GM18505 (cell line): ENCODE results near the gene SMYD1.

Experiments
- ATAC-seq: cut with Tn5 transposase; IDR thresholded peaks from one replicate; pipeline ENCODE4 v1.9.1; 2021; ENCODE audit not compliant: unreplicated experiment
- POLR2A ChIP-seq: IDR thresholded peaks from 4 replicates; pipeline ENCODE4 v1.6.1; 2011; ENCODE audit warnings: borderline replicate concordance; ENCODE audit not compliant: insufficient read depth, insufficient read length; ENCODE audit errors: extremely low read depth

Gene SMYD1

GRCh38 chr2:88099798-88100488 is 32.3 kb downstream of the SMYD1 start:
- no peak for ATAC-seq
- TF ChIP-seq POLR2A, result no peak

- no peak for ATAC-seq
- no peak for TF ChIP-seq POLR2A
Measured at GRCh38 chr2:88100489-88100858, 32.8 kb downstream of the SMYD1 start.

- TF ChIP-seq POLR2A, result no peak
- no peak for ATAC-seq
Measured at GRCh38 chr2:88108796-88109195, 41.2 kb downstream of the SMYD1 start.

GRCh38 chr2:88110830-88111229 is 43.2 kb downstream of the SMYD1 start:
- no peak for ATAC-seq
- TF ChIP-seq POLR2A, result no peak

- ATAC-seq, result no peak
- TF ChIP-seq POLR2A, result no peak
Measured at GRCh38 chr2:88113069-88113468, 45.4 kb downstream of the SMYD1 start.

GRCh38 chr2:88114889-88115288 is 47.3 kb downstream of the SMYD1 start:
- no peak for TF ChIP-seq POLR2A

GRCh38 chr2:88115825-88116518 is 48.3 kb downstream of the SMYD1 start:
- ATAC-seq, result no peak
- TF ChIP-seq POLR2A, result no peak

More at GRCh38 chr2:88114889-88115288, 47.3 kb downstream of the SMYD1 start:
- no peak for ATAC-seq

- ATAC-seq, result no peak
- TF ChIP-seq POLR2A, result no peak
Measured at GRCh38 chr2:88116669-88117432, 49.2 kb downstream of the SMYD1 start.

GRCh38 chr2:88117973-88118372 is 50.3 kb downstream of the SMYD1 start:
- TF ChIP-seq POLR2A, result no peak
- no peak for ATAC-seq

GRCh38 chr2:88121678-88122077 is 54.1 kb downstream of the SMYD1 start:
- ATAC-seq, result no peak
- TF ChIP-seq POLR2A, result no peak

- no peak for ATAC-seq
- TF ChIP-seq POLR2A, result no peak
Measured at GRCh38 chr2:88122141-88122884, 54.7 kb downstream of the SMYD1 start.

GRCh38 chr2:88123164-88123974 is 55.7 kb downstream of the SMYD1 start:
- ATAC-seq, result no peak
- TF ChIP-seq POLR2A, result no peak
